ENCODE results near the gene AQR. TPM values are rescaled to one million over a fixed set of nuclear protein-coding genes. Genes with fewer than 3 reads are reported as not detected.

AQR gene
- polyA plus RNA-seq, 1 donor from 2014 or later, result 22.4 TPM

DNA sequence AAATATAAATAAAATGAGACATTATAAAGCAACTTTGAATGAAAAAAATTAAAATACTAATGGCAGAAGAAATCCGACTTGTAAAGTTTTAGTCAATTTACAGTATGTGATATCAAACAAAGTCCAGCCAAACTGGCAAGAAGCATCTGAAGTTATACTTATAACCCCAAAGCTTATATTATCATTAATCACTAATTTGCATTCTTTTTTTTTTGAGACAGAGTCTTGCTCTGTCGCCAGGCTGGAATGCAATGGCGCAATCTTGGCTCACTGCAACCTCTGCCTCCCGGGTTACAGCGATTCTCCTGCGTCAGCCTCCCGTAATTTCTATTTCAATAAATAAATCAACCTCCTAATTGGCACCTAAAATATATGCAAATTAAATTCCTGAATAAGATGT, 80.1 kb downstream of the AQR start:
- Histone ChIP-seq H3K9me3 (ENCODE audit: low read length) (no peaks in the 10 kb centered on the region), H3K4me3 (ENCODE audit: low read length) (no peak overlapping the region), H3K9me2 (ENCODE audit: insufficient read depth, low read length) (no peaks in the 10 kb centered on the region), H3K4me2 (ENCODE audit: low read length) (no peak overlapping the region), H2AFZ (ENCODE audit: low read depth, low read length) (no peak overlapping the region), H3K9ac (ENCODE audit: low read length) (no peak overlapping the region), H3K36me3 (ENCODE audit: insufficient read depth, low read length) (peaks cover 6% of the 10 kb centered on the region), H3K27me3 (ENCODE audit: insufficient read depth, low read depth, low read length) (no peaks in the 10 kb centered on the region), H3K79me2 (replicated peaks; ENCODE audit: insufficient read depth, low read length) (no peaks in the 10 kb centered on the region), H3K27ac (ENCODE audit: low read length) (no peak overlapping the region), H3F3A (ENCODE audit: insufficient read depth, low read length, poor library complexity, severe bottlenecking) (no peaks in the 10 kb centered on the region), H4K20me1 (ENCODE audit: insufficient read depth) (no peaks in the 10 kb centered on the region)
- TF ChIP-seq TAF1 (IDR thresholded peaks at IDR 0.05; ENCODE audit: low read depth), result no peak
- TF ChIP-seq SMC3 (conservative IDR thresholded peaks at IDR 0.05; ENCODE audit: poor library complexity), result no peak
- TF ChIP-seq EZH2 (IDR thresholded peaks at IDR 0.05; ENCODE audit: borderline replicate concordance, insufficient read depth, low read length, poor library complexity, severe bottlenecking), result no peak
- TF ChIP-seq POLR2AphosphoS5 (IDR thresholded peaks at IDR 0.05), result no peak
- no peak for TF ChIP-seq RAD21 (conservative IDR thresholded peaks at IDR 0.05)
- TF ChIP-seq, protein P1, sequence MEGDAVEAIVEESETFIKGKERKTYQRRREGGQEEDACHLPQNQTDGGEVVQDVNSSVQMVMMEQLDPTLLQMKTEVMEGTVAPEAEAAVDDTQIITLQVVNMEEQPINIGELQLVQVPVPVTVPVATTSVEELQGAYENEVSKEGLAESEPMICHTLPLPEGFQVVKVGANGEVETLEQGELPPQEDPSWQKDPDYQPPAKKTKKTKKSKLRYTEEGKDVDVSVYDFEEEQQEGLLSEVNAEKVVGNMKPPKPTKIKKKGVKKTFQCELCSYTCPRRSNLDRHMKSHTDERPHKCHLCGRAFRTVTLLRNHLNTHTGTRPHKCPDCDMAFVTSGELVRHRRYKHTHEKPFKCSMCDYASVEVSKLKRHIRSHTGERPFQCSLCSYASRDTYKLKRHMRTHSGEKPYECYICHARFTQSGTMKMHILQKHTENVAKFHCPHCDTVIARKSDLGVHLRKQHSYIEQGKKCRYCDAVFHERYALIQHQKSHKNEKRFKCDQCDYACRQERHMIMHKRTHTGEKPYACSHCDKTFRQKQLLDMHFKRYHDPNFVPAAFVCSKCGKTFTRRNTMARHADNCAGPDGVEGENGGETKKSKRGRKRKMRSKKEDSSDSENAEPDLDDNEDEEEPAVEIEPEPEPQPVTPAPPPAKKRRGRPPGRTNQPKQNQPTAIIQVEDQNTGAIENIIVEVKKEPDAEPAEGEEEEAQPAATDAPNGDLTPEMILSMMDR (IDR thresholded peaks at IDR 0.05; ENCODE audit: poor library complexity, severe bottlenecking), result no peak
- TF ChIP-seq EP300 (conservative IDR thresholded peaks at IDR 0.05; ENCODE audit: poor library complexity, severe bottlenecking), result no peak
- TF ChIP-seq, protein P2, sequence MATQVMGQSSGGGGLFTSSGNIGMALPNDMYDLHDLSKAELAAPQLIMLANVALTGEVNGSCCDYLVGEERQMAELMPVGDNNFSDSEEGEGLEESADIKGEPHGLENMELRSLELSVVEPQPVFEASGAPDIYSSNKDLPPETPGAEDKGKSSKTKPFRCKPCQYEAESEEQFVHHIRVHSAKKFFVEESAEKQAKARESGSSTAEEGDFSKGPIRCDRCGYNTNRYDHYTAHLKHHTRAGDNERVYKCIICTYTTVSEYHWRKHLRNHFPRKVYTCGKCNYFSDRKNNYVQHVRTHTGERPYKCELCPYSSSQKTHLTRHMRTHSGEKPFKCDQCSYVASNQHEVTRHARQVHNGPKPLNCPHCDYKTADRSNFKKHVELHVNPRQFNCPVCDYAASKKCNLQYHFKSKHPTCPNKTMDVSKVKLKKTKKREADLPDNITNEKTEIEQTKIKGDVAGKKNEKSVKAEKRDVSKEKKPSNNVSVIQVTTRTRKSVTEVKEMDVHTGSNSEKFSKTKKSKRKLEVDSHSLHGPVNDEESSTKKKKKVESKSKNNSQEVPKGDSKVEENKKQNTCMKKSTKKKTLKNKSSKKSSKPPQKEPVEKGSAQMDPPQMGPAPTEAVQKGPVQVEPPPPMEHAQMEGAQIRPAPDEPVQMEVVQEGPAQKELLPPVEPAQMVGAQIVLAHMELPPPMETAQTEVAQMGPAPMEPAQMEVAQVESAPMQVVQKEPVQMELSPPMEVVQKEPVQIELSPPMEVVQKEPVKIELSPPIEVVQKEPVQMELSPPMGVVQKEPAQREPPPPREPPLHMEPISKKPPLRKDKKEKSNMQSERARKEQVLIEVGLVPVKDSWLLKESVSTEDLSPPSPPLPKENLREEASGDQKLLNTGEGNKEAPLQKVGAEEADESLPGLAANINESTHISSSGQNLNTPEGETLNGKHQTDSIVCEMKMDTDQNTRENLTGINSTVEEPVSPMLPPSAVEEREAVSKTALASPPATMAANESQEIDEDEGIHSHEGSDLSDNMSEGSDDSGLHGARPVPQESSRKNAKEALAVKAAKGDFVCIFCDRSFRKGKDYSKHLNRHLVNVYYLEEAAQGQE (IDR thresholded peaks at IDR 0.05; ENCODE audit: borderline replicate concordance), result no peak
- TF ChIP-seq MXI1 (conservative IDR thresholded peaks at IDR 0.05; ENCODE audit: poor library complexity, severe bottlenecking), result no peak

DNA sequence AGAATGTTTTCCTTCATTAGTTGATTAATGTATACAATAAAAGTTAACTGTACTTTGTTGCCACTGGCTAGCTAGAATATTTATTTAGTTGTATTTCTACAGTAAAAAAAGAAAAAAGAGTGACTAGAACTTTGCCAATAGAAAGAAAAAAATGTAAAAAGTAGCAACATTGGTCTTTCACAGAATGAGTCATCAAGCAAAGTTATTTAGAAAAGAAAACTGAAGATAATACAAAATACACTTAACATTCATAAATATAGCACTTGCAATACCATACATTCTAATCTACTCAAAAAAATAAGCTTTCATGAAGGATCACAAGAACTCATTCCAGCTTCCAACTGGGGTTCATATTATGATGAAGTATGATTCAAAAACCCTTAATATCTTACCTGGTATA, 83.4 kb downstream of the AQR start:
- no peaks in the 10 kb centered on the region for H3F3A ChIP-seq (ENCODE audit: insufficient read depth, low read length, poor library complexity, severe bottlenecking)
- no peaks in the 10 kb centered on the region for H3K79me2 ChIP-seq (replicated peaks; ENCODE audit: insufficient read depth, low read length)
- TF ChIP-seq TAF1 (IDR thresholded peaks at IDR 0.05; ENCODE audit: low read depth), result no peak
- no peak for TF ChIP-seq POLR2AphosphoS5 (IDR thresholded peaks at IDR 0.05)
- TF ChIP-seq SMC3 (conservative IDR thresholded peaks at IDR 0.05; ENCODE audit: poor library complexity), result no peak
- TF ChIP-seq EP300 (conservative IDR thresholded peaks at IDR 0.05; ENCODE audit: poor library complexity, severe bottlenecking), result no peak
- TF ChIP-seq EZH2 (IDR thresholded peaks at IDR 0.05; ENCODE audit: borderline replicate concordance, insufficient read depth, low read length, poor library complexity, severe bottlenecking), result no peak
- TF ChIP-seq, protein P1 (IDR thresholded peaks at IDR 0.05; ENCODE audit: poor library complexity, severe bottlenecking), result no peak
- TF ChIP-seq MXI1 (conservative IDR thresholded peaks at IDR 0.05; ENCODE audit: poor library complexity, severe bottlenecking), result no peak
- TF ChIP-seq RAD21 (conservative IDR thresholded peaks at IDR 0.05), result no peak
- TF ChIP-seq, protein P2 (IDR thresholded peaks at IDR 0.05; ENCODE audit: borderline replicate concordance), result no peak
- H3K27me3 ChIP-seq (ENCODE audit: insufficient read depth, low read depth, low read length), result no peaks in the 10 kb centered on the region
- H2AFZ ChIP-seq (ENCODE audit: low read depth, low read length), result no peak overlapping the region
- H3K9me3 ChIP-seq (ENCODE audit: low read length), result no peaks in the 10 kb centered on the region
- no peak overlapping the region for H3K4me2 ChIP-seq (ENCODE audit: low read length)
- no peaks in the 10 kb centered on the region for H4K20me1 ChIP-seq (ENCODE audit: insufficient read depth)
- no peak overlapping the region for H3K9ac ChIP-seq (ENCODE audit: low read length)
- H3K27ac ChIP-seq (ENCODE audit: low read length), result no peak overlapping the region
- peaks cover 3% of the 10 kb centered on the region for H3K36me3 ChIP-seq (ENCODE audit: insufficient read depth, low read length)
- H3K9me2 ChIP-seq (ENCODE audit: insufficient read depth, low read length), result no peaks in the 10 kb centered on the region
- H3K4me3 ChIP-seq (ENCODE audit: low read length), result no peak overlapping the region

All from neural cell (in vitro differentiated cells).